Astrocyte of the cerebellum (primary cell): ENCODE data around the gene DLG2.

Source experiments
- DNase-seq: peaks from one replicate; pipeline ENCODE4 v3.0.0-alpha.2; 2011; ENCODE audit warnings: low read depth
- H3K4me3 ChIP-seq: 2 replicates; pipeline ENCODE4 v1.5.1; 2011; ENCODE audit warnings: mild to moderate bottlenecking, low read depth, low read length, moderate library complexity
- in situ Hi-C: cut with HindIII; loops from 2 replicates; pipeline ENCODE4 v1.10.0; 2017; ENCODE audit warnings: low sequenced_read_pairs
- TF ChIP-seq, protein P1 (sequence below): IDR thresholded peaks from 2 replicates; pipeline ENCODE4 v1.5.1; 2012; ENCODE audit warnings: low read length, low read depth, moderate library complexity, mild to moderate bottlenecking; ENCODE audit errors: missing control alignments

DLG2 gene

DNA sequence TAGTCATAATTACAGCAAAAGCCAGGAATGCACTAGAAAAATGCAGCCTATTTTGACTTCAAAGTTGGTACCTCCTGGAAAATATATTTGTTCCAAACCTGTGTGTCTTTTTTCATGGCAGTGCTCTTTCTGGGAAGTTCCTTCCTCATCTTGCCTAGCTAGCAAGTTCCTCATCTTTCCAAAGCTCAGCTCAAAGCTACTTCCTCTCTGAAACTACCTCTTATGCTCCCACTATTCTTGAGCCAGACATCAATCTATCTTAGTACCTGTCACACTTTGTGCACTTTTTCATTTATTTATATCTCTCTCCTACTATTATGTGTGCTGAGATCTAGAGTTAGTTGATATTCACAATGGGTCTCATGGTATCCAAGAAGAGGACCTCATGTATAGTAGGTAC is 2149.4 kb downstream of the DLG2 start:
- in situ Hi-C loops = no loop called here
- H3K4me3 ChIP-seq = no peak overlapping the region
- TF ChIP-seq, protein P1, sequence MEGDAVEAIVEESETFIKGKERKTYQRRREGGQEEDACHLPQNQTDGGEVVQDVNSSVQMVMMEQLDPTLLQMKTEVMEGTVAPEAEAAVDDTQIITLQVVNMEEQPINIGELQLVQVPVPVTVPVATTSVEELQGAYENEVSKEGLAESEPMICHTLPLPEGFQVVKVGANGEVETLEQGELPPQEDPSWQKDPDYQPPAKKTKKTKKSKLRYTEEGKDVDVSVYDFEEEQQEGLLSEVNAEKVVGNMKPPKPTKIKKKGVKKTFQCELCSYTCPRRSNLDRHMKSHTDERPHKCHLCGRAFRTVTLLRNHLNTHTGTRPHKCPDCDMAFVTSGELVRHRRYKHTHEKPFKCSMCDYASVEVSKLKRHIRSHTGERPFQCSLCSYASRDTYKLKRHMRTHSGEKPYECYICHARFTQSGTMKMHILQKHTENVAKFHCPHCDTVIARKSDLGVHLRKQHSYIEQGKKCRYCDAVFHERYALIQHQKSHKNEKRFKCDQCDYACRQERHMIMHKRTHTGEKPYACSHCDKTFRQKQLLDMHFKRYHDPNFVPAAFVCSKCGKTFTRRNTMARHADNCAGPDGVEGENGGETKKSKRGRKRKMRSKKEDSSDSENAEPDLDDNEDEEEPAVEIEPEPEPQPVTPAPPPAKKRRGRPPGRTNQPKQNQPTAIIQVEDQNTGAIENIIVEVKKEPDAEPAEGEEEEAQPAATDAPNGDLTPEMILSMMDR = no peak
- DNase-seq = no peak

- in situ Hi-C loops = no loop called here
- no peak for DNase-seq
- no peak overlapping the region for H3K4me3 ChIP-seq
- TF ChIP-seq, protein P1 = no peak
Observed at GRCh38 chr11:83475760-83476159, 2151.4 kb downstream of the DLG2 start.

GRCh38 chr11:83473743-83474142 is 2153.4 kb downstream of the DLG2 start:
- TF ChIP-seq, protein P1 = no peak
- in situ Hi-C loops = no loop called here
- no peak overlapping the region for H3K4me3 ChIP-seq
- no peak for DNase-seq

- in situ Hi-C loops = no loop called here
Observed at GRCh38 chr11:83472806-83473205, 2154.3 kb downstream of the DLG2 start.

DNA sequence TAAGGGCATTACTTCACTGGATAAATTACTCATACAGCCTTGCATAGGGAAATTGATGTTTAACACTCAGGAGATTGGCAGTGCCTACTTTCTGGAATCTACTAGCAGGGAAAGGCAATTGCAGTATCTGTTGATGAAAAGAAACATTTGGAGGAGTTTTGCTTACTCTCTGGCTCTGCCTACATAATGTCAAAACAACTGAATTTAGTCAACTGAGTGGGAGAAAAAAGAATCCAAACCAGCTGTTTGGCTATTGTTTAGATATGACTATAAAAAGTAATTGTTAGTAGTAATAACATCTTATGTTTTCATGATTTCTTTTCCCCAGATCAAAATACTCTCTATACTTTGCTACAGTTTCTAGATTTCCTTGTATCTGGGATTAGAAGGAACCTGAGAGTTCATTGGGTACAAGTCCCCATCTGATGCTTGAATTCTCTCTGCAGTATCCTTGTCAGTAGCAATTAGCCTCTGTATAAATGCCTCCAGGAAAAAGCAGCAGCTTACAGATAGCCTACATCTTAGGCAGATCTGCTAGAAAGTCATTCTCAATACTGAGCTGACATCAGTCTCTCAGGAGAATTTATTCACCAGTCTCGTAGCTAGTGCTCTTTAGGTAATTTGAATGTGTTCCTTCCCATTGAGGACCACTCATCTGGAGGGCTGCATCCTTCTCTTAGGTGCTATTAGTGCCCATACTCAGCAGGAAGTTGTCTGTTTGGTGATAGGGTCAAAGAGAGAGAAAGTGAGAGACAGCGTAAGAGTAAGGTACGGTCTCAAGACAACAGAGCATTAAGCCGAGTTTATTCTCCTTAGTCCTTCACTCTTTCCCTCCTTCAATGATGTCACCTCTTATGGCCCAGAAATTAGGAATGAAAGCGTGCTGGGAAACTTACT is 2155.1 kb downstream of the DLG2 start:
- DNase-seq = no peak
- in situ Hi-C loops = no loop called here
- TF ChIP-seq, protein P1 = no peak
- no peak overlapping the region for H3K4me3 ChIP-seq

More at GRCh38 chr11:83472806-83473205, 2154.3 kb downstream of the DLG2 start:
- TF ChIP-seq, protein P1 = no peak
- no peak for DNase-seq
- no peak overlapping the region for H3K4me3 ChIP-seq

DNA sequence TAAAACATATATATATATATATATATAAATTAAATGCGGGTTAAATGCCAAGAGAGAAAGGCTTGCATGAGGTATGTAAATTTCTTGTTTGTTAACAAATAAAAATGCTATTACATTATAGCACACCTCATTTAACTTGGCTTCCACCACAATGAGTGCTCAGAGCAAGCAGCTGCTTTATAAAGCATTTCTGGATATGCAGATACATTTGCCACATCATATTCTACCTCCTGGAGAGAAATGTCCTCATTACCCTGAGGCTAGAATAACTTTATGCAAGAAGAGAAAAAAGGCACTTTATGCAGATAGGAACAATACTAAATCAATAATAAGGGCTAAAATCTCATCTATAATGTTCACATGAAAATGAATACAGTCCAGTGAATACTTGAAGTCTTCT is 2159.3 kb downstream of the DLG2 start:
- no peak overlapping the region for H3K4me3 ChIP-seq
- in situ Hi-C loops = no loop called here
- no peak for DNase-seq
- TF ChIP-seq, protein P1 = no peak
